A673 (cell line): Measurements from ENCODE around the gene MYRIP. TPM values are rescaled to one million over a fixed set of nuclear protein-coding genes. Genes with fewer than 3 reads are reported as not detected.

Source experiments
- BruUV-seq: library from RNA; stranded (reverse); fragments of 400-500 nt; replicated peaks from 2 replicates; lab custom pipeline; 2021; lab: Mats Ljungman, UMichigan
- CTCF ChIA-PET: fragments of 300-600 bp; sonication (Branson Sonifier 250); formaldehyde crosslinking; loops from one replicate; lab custom pipeline; 2022; ENCODE audit warnings: antibody characterized with exemption; lab: Charles Lee
- POLR2A ChIA-PET: fragments of 300-600 bp; sonication (Branson Sonifier 250); formaldehyde crosslinking; loops from one replicate; lab custom pipeline; 2022; ENCODE audit warnings: antibody characterized with exemption; ENCODE audit not compliant: low non-redundant PET; lab: Charles Lee
- DNase-seq: peaks from one replicate; pipeline ENCODE4 v3.0.0-alpha.2; 2015; ENCODE audit warnings: low spot score
- H3K27ac ChIP-seq: fragments of 200-600 bp; sonication (generic); 2 replicates; pipeline ENCODE4 v1.5.1; 2016; ENCODE audit warnings: mixed run types, low read depth, mild to moderate bottlenecking, mixed read lengths, antibody characterized with exemption, low read length; ENCODE audit not compliant: poor library complexity, severe bottlenecking
- H3K27me3 ChIP-seq: fragments of 200-600 bp; sonication (generic); replicated peaks from 2 replicates; pipeline ENCODE4 v1.6.1; 2017; ENCODE audit warnings: mixed run types, low read depth, mild to moderate bottlenecking, mixed read lengths, antibody characterized with exemption, low read length; ENCODE audit not compliant: insufficient read depth, poor library complexity
- H3K36me3 ChIP-seq: fragments of 200-600 bp; sonication (generic); 2 replicates; pipeline ENCODE4 v1.6.1; 2016; ENCODE audit warnings: mixed run types, mild to moderate bottlenecking, mixed read lengths, antibody characterized with exemption, low read length; ENCODE audit not compliant: insufficient read depth, poor library complexity, severe bottlenecking
- H3K4me1 ChIP-seq: fragments of 200-600 bp; sonication (generic); 2 replicates; pipeline ENCODE4 v1.6.1; 2017; ENCODE audit warnings: mixed run types, mild to moderate bottlenecking, mixed read lengths, antibody characterized with exemption, low read length; ENCODE audit not compliant: insufficient read depth, poor library complexity, severe bottlenecking
- H3K4me3 ChIP-seq: fragments of 200-600 bp; sonication (generic); 2 replicates; pipeline ENCODE4 v1.5.1; 2016; ENCODE audit warnings: low read depth, mixed run types, mild to moderate bottlenecking, mixed read lengths, low read length; ENCODE audit not compliant: poor library complexity, severe bottlenecking
- H3K9me3 ChIP-seq: fragments of 200-600 bp; sonication (generic); 2 replicates; pipeline ENCODE4 v1.6.1; 2016; ENCODE audit warnings: mixed run types, low read depth, mild to moderate bottlenecking, mixed read lengths, antibody characterized with exemption, low read length; ENCODE audit not compliant: poor library complexity, severe bottlenecking
- EZH2 ChIP-seq: fragments of 200-600 bp; sonication (generic); IDR thresholded peaks from 2 replicates; pipeline ENCODE4 v1.6.1; 2017; ENCODE audit warnings: borderline replicate concordance, low read depth, mild to moderate bottlenecking, mixed read lengths, antibody characterized with exemption, low read length; ENCODE audit not compliant: poor library complexity, severe bottlenecking
- intact Hi-C: fragments of 100-400 bp; cut with micrococcal nuclease; formaldehyde crosslinking; loops from one replicate; pipeline ENCODE4 v1.10.0; 2022; ENCODE audit not compliant: unreplicated experiment
- total RNA-seq: library from RNA; stranded (reverse); gene quantifications from 2 replicates; pipeline ENCODE4 v1.2.3, GENCODE V29; 2021
- TF ChIP-seq, protein P1 (sequence below): fragments of 300-800, 200-600 bp; sonication (generic); conservative IDR thresholded peaks from 2 replicates; pipeline ENCODE4 v1.5.1; 2017; ENCODE audit warnings: low read depth, mild to moderate bottlenecking, antibody characterized with exemption, low read length, moderate library complexity, mixed read lengths

MYRIP gene
- total RNA-seq, 1 experiment from 2014 or later = not detected

- Histone ChIP-seq H3K9me3 (no peaks in the 10 kb centered on the region), H3K27me3 (no peaks in the 10 kb centered on the region), H3K27ac (no peak overlapping the region), H3K4me1 (no peaks in the 10 kb centered on the region), H3K4me3 (no peak overlapping the region), H3K36me3 (no peaks in the 10 kb centered on the region)
- BruUV-seq = no TSS peak
- ChIA-PET CTCF (no interaction called here), POLR2A (no interaction called here)
- DNase-seq = no peak
- intact Hi-C loops = no loop called here
- no peak for TF ChIP-seq EZH2
- TF ChIP-seq, protein P1, sequence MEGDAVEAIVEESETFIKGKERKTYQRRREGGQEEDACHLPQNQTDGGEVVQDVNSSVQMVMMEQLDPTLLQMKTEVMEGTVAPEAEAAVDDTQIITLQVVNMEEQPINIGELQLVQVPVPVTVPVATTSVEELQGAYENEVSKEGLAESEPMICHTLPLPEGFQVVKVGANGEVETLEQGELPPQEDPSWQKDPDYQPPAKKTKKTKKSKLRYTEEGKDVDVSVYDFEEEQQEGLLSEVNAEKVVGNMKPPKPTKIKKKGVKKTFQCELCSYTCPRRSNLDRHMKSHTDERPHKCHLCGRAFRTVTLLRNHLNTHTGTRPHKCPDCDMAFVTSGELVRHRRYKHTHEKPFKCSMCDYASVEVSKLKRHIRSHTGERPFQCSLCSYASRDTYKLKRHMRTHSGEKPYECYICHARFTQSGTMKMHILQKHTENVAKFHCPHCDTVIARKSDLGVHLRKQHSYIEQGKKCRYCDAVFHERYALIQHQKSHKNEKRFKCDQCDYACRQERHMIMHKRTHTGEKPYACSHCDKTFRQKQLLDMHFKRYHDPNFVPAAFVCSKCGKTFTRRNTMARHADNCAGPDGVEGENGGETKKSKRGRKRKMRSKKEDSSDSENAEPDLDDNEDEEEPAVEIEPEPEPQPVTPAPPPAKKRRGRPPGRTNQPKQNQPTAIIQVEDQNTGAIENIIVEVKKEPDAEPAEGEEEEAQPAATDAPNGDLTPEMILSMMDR = no peak
Observed at GRCh38 chr3:40255532-40255931, 446.1 kb downstream of the MYRIP start.

DNA sequence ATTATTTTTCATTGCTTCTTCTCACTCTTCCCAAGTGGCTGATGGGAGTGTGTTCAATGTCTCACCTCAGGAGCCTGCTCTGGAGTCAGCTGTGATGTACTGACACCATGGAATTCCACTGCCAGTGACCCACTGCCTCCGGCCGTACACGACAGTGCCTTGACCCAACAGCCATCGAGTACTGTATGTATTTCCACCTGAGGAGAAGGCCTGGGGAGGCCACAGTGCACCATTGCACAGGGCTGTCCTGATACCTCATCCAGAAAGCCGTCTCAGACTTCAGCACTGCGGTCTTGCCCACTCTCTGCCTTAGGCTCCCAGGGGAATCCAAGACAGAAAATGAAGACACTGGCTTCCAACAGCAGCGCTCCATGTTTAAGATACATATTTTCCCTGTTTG lies 448.7 kb downstream of the MYRIP start:
- no TSS peak for BruUV-seq
- H3K9me3 ChIP-seq = no peaks in the 10 kb centered on the region

DNA sequence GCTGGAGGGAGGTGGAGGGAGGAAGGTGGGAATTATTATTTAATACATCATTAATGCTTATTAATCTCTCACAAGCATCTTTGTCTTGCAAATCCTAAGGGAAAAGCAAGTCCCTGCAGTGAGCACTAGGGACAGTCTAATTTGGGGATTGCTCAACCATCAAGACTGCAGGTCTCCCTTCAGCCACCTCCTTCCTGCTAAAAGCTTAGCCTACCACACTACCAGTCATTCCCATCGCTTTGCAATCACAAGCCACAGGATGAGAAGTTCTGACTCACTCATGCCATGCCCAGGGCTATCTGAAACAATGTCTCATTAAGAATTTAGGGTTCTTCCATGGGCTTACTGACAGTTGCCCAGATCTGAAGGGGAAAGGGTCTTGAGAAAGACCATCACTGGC lies 449.1 kb downstream of the MYRIP start:
- H3K27me3 ChIP-seq = no peaks in the 10 kb centered on the region
- CTCF ChIA-PET = no interaction called here
- H3K27ac ChIP-seq = no peak overlapping the region
- BruUV-seq = no TSS peak
- intact Hi-C loops = no loop called here
- H3K4me1 ChIP-seq = no peaks in the 10 kb centered on the region
- H3K36me3 ChIP-seq = no peaks in the 10 kb centered on the region
- no peaks in the 10 kb centered on the region for H3K9me3 ChIP-seq
- POLR2A ChIA-PET = no interaction called here
- no peak for TF ChIP-seq EZH2
- TF ChIP-seq, protein P1 = no peak
- DNase-seq = no peak
- no peak overlapping the region for H3K4me3 ChIP-seq

More for the DNA sequence above, 448.7 kb downstream of the MYRIP start:
- no peak for DNase-seq
- Histone ChIP-seq H3K36me3 (no peaks in the 10 kb centered on the region), H3K27me3 (no peaks in the 10 kb centered on the region), H3K27ac (no peak overlapping the region), H3K4me1 (no peaks in the 10 kb centered on the region), H3K4me3 (no peak overlapping the region)
- ChIA-PET POLR2A (no interaction called here), CTCF (no interaction called here)
- TF ChIP-seq, protein P1 = no peak
- no peak for TF ChIP-seq EZH2
- intact Hi-C loops = no loop called here
